Stomach smooth muscle (tissue), 2 donors: ENCODE measurements around the gene MAP7D1.
"Not testable (repeated sequence)": the region's sequence is repeated elsewhere in the genome, so short reads cannot be mapped to it uniquely, and the experiment has no call there.

Source experiments
- H3K27ac ChIP-seq: one replicate; pipeline ENCODE4 v1.7.0; 2013; ENCODE audit warnings: mild to moderate bottlenecking, low read length, inconsistent platforms
- H3K27me3 ChIP-seq, 2 donors: one replicate each; pipeline ENCODE4 v1.7.0; 2013; ENCODE audit warnings: low read length in 2 of 2; ENCODE audit not compliant: insufficient read depth in 2 of 2, control insufficient read depth in 1 of 2
- H3K36me3 ChIP-seq, 2 donors: one replicate each; pipeline ENCODE4 v1.7.0; 2013; ENCODE audit warnings: low read length in 2 of 2; ENCODE audit not compliant: control insufficient read depth in 2 of 2, insufficient read depth in 2 of 2
- H3K4me1 ChIP-seq: one replicate; pipeline ENCODE4 v1.7.0; 2013; ENCODE audit warnings: low read length; ENCODE audit not compliant: control insufficient read depth, insufficient read depth
- H3K4me3 ChIP-seq, 2 donors: one replicate each; pipeline ENCODE4 v1.7.0; 2013; ENCODE audit warnings: low read length in 2 of 2
- H3K9ac ChIP-seq, 2 donors: one replicate each; pipeline ENCODE4 v1.7.0; 2013; ENCODE audit warnings: low read length in 2 of 2, mild to moderate bottlenecking in 1 of 2
- H3K9me3 ChIP-seq, 2 donors: one replicate each; pipeline ENCODE4 v1.7.0; 2013; ENCODE audit warnings: low read length in 2 of 2; ENCODE audit not compliant: control insufficient read depth in 2 of 2
- donor health status: healthy.
- donor health status: Pancreatic carcinoma.

Gene MAP7D1

GRCh38 chr1:36151845-36152203 lies 4.1 kb upstream of the MAP7D1 start:
- H3K4me3 ChIP-seq, result peak overlapping the region; percentile 29 to 34
- peaks cover 67% of the 10 kb centered on the region for H3K4me1 ChIP-seq
- peak overlapping the region; percentile 99 for H3K27ac ChIP-seq

GRCh38 chr1:36153476-36153875 lies 2.5 kb upstream of the MAP7D1 start:
- peak overlapping the region; percentile 53 for H3K27ac ChIP-seq
- H3K9me3 ChIP-seq, result no peaks in the 10 kb centered on the region
- H3K27me3 ChIP-seq, result no peaks in the 10 kb centered on the region
- no peak overlapping the region for H3K4me3 ChIP-seq
- peaks cover 73% of the 10 kb centered on the region for H3K4me1 ChIP-seq
- H3K36me3 ChIP-seq, result peaks cover 0 to 2% of the 10 kb centered on the region in 2 donors
- H3K9ac ChIP-seq, result no peak overlapping the region

More at GRCh38 chr1:36151845-36152203, 4.1 kb upstream of the MAP7D1 start:
- H3K9ac ChIP-seq, result peak overlapping the region; percentile 35 to 48
- no peaks in the 10 kb centered on the region for H3K36me3 ChIP-seq
- H3K9me3 ChIP-seq, result no peaks in the 10 kb centered on the region
- H3K27me3 ChIP-seq, result no peaks in the 10 kb centered on the region

GRCh38 chr1:36154335-36154734 lies 1.6 kb upstream of the MAP7D1 start:
- H3K27ac ChIP-seq, result peak overlapping the region; percentile 99
- no peak overlapping the region for H3K4me3 ChIP-seq
- H3K9ac ChIP-seq, result peak overlapping the region in 1 of 2 donors; percentile 99
- H3K4me1 ChIP-seq, result peaks cover 73% of the 10 kb centered on the region
- H3K27me3 ChIP-seq, result no peaks in the 10 kb centered on the region
- H3K36me3 ChIP-seq, result peaks cover 1 to 2% of the 10 kb centered on the region in 2 donors
- H3K9me3 ChIP-seq, result no peaks in the 10 kb centered on the region

DNA sequence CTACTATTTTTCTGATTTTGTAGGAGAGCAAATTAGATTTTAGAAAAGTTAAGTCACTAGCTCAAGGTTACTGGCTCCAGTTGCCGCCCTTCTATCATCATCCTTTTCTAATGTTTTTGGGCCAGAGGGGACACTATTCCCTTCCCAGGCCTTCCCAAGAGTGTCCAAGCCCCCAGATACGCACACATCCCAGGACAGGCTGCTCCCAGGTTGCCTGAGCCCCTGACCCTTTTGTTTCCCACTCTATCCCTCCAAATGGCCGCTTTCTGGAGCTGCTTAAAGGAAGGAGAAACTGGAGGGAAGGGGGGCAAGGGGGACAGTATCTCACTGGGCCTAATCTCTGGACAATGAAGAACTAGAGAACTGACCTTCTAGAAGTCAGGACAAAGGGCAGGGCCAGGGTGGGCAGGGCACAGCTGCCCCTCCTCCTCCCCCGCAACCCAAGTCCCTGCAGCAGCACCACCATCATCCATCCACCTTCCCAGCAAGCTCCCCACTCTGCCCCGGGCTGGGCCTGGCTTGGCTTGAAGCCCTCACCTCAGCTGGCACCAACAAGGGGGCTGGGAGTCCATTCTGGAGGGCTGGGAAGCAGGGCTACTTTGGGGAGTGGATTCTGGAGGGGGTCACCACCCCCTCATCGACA lies 1.1 kb upstream of the MAP7D1 start:
- Histone ChIP-seq H3K9me3 (no peaks in the 10 kb centered on the region), H3K4me3 (peak overlapping the region; percentile 93 to 96), H3K27ac (peak overlapping the region; percentile 99), H3K36me3 (peaks cover 2 to 5% of the 10 kb centered on the region in 2 donors), H3K4me1 (peaks cover 76% of the 10 kb centered on the region), H3K9ac (peak overlapping the region; percentile 99), H3K27me3 (no peaks in the 10 kb centered on the region)

- peak overlapping the region; percentile 99 for H3K27ac ChIP-seq
- H3K36me3 ChIP-seq, result peaks cover 2 to 5% of the 10 kb centered on the region in 2 donors
- no peaks in the 10 kb centered on the region for H3K9me3 ChIP-seq
- H3K4me3 ChIP-seq, result peak overlapping the region; percentile 93 to 96
- peak overlapping the region; percentile 79 to 92 for H3K9ac ChIP-seq
- H3K4me1 ChIP-seq, result peaks cover 76% of the 10 kb centered on the region
- no peaks in the 10 kb centered on the region for H3K27me3 ChIP-seq
Measured at GRCh38 chr1:36156329-36157114, 562 bp downstream of the MAP7D1 start.

DNA sequence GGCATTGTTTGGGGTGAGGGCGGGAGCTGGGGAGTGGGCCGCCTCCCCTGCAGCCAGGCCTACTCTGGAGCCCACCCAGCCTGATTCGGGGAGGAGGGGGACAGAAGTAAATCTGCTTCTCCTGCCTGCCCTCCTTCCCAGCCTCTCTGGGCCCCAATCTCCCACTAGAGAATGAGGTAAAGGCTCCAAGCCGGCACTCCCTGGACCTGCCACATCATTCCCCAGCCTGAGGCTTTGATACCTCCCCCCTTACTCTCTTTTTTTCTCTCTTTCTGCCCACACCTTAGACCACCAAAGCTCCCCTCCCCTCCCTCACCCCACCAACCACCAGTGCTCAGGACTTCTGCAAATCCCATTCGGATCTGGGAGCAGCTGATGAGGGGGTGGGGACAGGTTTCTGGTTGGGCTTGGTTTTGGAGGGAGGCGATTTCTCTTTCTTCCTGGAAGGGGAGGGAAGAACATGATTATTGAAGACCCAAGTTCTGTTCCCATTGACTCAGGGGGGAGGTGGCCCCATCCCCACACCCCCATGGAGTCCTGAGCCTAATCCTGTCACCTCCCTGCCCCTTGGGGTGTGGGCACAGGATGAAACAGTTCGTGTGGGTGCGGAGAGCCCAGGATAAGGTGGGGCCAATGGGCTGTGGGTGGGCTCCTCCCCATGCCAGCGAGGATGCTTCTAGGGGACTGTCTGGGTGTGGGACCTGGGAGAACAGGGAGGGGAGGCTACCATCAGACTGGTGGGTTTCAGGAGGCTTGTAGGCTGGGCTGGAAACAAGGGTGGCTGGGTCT lies 1.3 kb downstream of the MAP7D1 start:
- Histone ChIP-seq H3K36me3 (peaks cover 2 to 7% of the 10 kb centered on the region in 2 donors), H3K27me3 (no peaks in the 10 kb centered on the region), H3K9me3 (no peaks in the 10 kb centered on the region), H3K27ac (peak overlapping the region; percentile 99), H3K4me3 (peak overlapping the region; percentile 93 to 96), H3K4me1 (peaks cover 78% of the 10 kb centered on the region), H3K9ac (peak overlapping the region; percentile 79 to 92)

DNA sequence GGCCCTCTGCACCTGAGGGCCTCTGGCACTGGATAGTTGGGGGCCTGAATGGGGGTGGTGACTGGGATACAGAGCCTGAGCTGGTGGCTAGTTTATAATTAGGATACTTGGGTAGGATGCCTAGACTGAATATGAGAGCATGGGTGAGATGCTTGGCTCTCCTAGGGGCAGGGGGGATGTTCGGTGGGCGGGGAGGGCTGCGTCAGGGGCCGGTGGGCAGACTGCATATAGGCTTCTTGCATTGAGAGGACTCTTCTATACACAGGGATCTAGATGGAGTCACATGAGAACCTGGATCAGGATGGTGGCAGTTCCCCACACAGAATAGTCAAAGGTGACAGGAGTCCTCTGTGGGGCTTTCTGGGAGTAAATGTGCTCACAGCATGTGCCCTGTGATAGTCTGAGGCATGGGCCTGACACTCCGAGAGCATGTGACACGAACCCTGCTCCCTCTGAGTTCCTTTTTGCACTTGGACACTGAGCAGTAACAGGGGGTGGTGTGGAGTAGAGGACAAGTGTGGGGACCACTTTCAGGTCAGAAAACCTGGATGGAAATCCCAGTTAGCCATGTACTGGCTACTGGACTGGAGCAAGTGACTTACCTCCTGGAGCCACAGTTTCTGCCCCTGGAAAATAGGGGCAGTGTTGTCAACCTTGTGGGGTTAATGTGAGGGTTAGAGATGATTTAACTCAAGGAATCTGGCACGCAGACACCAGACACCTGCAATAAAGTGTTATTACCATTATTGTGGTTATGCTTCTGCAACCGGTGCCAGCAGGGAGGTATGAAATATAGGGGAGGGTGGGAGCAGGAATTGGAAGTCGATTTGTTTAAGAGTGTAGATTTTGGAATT lies 2.2 kb downstream of the MAP7D1 start:
- peak overlapping the region; percentile 79 to 92 for H3K9ac ChIP-seq
- peak overlapping the region; percentile 93 to 96 for H3K4me3 ChIP-seq
- peaks cover 2 to 8% of the 10 kb centered on the region in 2 donors for H3K36me3 ChIP-seq

GRCh38 chr1:36158827-36159252 lies 2.9 kb downstream of the MAP7D1 start:
- H3K9me3 ChIP-seq, H3K27me3 ChIP-seq, H3K36me3 ChIP-seq: not testable (repeated sequence)
- peak overlapping the region; percentile 99 for H3K27ac ChIP-seq
- peaks cover 80% of the 10 kb centered on the region for H3K4me1 ChIP-seq
- H3K4me3 ChIP-seq, result peak overlapping the region; percentile 93 to 96
- H3K9ac ChIP-seq, result peak overlapping the region in 1 of 2 donors; percentile 92

More for the DNA sequence above, 2.2 kb downstream of the MAP7D1 start:
- Histone ChIP-seq H3K4me1 (peaks cover 80% of the 10 kb centered on the region), H3K27me3 (no peaks in the 10 kb centered on the region), H3K9me3 (no peaks in the 10 kb centered on the region), H3K27ac (peak overlapping the region; percentile 99)

GRCh38 chr1:36159614-36160387 lies 3.8 kb downstream of the MAP7D1 start:
- H3K27ac ChIP-seq, result peak overlapping the region; percentile 81

More at GRCh38 chr1:36159614-36160387, 3.8 kb downstream of the MAP7D1 start:
- H3K36me3 ChIP-seq, result peaks cover 3 to 8% of the 10 kb centered on the region in 2 donors
- no peaks in the 10 kb centered on the region for H3K27me3 ChIP-seq
- peak overlapping the region; percentile 71 to 75 for H3K4me3 ChIP-seq
- no peaks in the 10 kb centered on the region for H3K9me3 ChIP-seq
- H3K9ac ChIP-seq, result peak overlapping the region; percentile 75
- peaks cover 78% of the 10 kb centered on the region for H3K4me1 ChIP-seq
